Measurements from ENCODE around the gene LSS. TPM values are rescaled to one million over a fixed set of nuclear protein-coding genes. Genes with fewer than 3 reads are reported as not detected.

LSS gene
- total RNA-seq, 6 donors from 2014 or later, result 71.7 to 266 (median 135) TPM

DNA sequence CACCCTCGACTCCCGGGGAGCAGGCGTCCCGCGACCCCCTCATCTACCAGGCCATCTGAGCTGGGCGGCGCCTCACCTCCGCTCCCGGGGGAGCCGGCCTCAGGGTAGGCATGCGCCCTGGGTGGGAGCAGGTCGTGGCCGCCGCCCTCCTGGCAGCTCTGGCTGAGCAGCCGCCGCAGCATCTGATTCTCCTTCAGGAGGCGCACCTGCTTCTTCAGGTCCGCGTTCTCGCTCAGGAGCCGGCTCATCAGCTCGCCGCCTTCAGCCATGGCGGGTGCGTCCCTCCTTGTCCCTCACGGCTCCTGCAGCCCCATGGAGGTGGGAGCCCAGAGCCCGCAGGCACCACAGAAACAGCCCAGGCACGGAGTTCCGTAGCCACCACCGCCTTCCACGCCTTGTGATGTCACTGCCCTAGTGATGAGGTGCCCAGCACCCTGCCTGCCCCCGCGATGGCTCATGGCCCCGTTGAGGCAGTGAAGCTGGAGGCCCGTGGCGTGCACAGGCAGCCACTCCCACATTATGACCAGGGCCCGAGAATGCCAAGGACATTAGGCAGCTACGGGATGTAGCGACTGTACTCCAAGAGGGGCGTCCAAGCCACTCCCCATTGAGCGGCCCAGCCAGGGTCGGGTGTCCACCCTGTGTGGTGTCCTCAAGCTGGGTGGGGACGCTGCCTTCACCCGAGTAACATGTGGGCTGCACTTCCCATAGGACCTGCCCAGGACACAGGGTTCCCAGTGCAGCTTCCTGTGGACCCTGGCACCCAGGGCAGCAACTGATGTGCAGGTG lies 45.8 kb downstream of the LSS start:
- ATAC-seq (ENCODE audit: low FRiP score in 2 of 2), result peak; percentile 2 to 46
- Histone ChIP-seq H3K4me3 (no peak overlapping the region), H3K36me3 (no peaks in the 10 kb centered on the region), H3K27me3 (no peaks in the 10 kb centered on the region), H3K4me1 (peaks cover 0 to 12% (median 5%) of the 10 kb centered on the region in 4 donors), H3K9me3 (no peaks in the 10 kb centered on the region), H3K27ac (peak overlapping the region in 1 of 4 donors; percentile 30)
- 90% methylated on average over 40 to 44 of the region's 44 CpGs for WGBS, 2 donors
- TF ChIP-seq CTCF (IDR thresholded peaks at IDR 0.05), result no peak
- no peak for TF ChIP-seq POLR2AphosphoS5 (IDR thresholded peaks at IDR 0.05)
- TF ChIP-seq EP300 (IDR thresholded peaks at IDR 0.05), result no peak
- no peak for TF ChIP-seq POLR2A (IDR thresholded peaks at IDR 0.05)
- DNase-seq, result peak in 1 of 2 donors; percentile 87

GRCh38 chr21:46181953-46182547 lies 46.5 kb downstream of the LSS start:
- Histone ChIP-seq H3K27me3 (no peaks in the 10 kb centered on the region), H3K4me1 (peaks cover 0 to 11% (median 5%) of the 10 kb centered on the region in 4 donors), H3K36me3 (no peaks in the 10 kb centered on the region), H3K27ac (no peak overlapping the region), H3K9me3 (peaks cover 0 to under 1% (median 0%) of the 10 kb centered on the region in 4 donors), H3K4me3 (no peak overlapping the region)
- 91 to 95% methylated on average over 10 to 14 of the region's 16 CpGs for WGBS, 2 donors
- DNase-seq, result no peak
- no peak for TF ChIP-seq POLR2A (IDR thresholded peaks at IDR 0.05)
- TF ChIP-seq CTCF (IDR thresholded peaks at IDR 0.05), result no peak
- no peak for TF ChIP-seq POLR2AphosphoS5 (IDR thresholded peaks at IDR 0.05)
- TF ChIP-seq EP300 (IDR thresholded peaks at IDR 0.05), result no peak
- peak in 1 of 2 donors; percentile 9 for ATAC-seq (ENCODE audit: low FRiP score in 2 of 2)

DNA sequence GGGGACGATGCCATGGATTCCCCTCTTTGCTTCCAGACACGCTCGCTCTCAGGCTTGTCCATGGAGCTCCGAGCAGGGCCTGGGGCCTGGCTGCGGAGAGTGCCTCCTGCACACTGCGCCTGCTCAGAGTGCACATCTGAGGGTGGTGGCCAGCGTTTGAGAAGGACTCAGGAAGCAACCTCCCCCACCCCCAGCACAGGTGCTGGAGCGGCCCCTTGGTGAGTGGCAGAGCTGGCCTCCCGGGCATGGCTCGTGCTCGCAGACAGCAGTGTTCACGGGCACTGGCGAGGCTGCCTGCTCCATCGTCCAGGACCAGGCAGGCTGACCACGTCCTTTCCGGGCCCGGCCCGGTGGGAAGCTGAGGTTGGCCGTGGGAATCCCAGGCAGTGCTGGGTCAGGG lies 47.1 kb downstream of the LSS start:
- H3K27me3 ChIP-seq, result no peaks in the 10 kb centered on the region
- no peaks in the 10 kb centered on the region for H3K36me3 ChIP-seq
- DNase-seq (peak in 1 of 2 donors; percentile 81), ATAC-seq (ENCODE audit: low FRiP score in 2 of 2) (no peak)
- TF ChIP-seq POLR2AphosphoS5 (IDR thresholded peaks at IDR 0.05), result no peak
- no peak for TF ChIP-seq POLR2A (IDR thresholded peaks at IDR 0.05)
- no peak for TF ChIP-seq CTCF (IDR thresholded peaks at IDR 0.05)
- TF ChIP-seq EP300 (IDR thresholded peaks at IDR 0.05), result no peak
- H3K4me1 ChIP-seq, result peaks cover 0 to 11% (median 5%) of the 10 kb centered on the region in 4 donors
- H3K4me3 ChIP-seq, result no peak overlapping the region
- H3K27ac ChIP-seq, result no peak overlapping the region
- WGBS, 2 donors, result 91 to 94% methylated on average over 19 of the region's 19 CpGs
- H3K9me3 ChIP-seq, result peaks cover 0 to 5% (median 0%) of the 10 kb centered on the region in 4 donors

DNA sequence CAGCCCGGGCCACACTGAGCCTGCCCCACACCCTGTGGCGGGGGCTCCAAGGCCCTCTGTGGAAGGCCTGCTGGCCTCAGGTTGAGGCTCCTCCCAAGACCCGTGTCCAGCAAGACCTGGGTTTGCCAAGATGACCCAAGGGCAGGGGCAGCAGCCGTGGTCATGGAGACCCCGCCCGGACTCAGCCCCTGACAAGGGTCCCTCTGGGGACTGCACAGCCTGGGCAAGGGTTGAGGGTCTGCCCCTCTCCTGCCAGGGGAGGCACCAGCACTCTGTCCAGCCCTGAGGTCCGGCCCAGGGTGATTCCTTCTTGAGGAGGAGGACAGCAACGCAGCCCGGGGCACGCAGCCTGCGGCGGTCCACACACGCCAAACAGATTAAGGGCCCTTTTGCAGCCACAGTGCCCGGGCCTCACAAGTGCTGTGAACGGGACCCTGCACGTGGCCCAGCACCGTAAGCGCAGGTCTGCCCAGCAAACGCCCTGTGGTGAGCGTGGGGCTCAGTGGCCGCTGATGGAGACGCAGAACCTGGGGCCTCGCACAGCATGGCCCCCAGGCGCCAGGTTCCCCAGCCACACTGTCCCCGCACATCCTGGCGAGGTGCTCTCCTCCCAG lies 47.7 kb downstream of the LSS start:
- H3K27ac ChIP-seq, result no peak overlapping the region
- H3K4me3 ChIP-seq, result no peak overlapping the region
- peaks cover 0 to 5% (median 0%) of the 10 kb centered on the region in 4 donors for H3K9me3 ChIP-seq
- ATAC-seq (ENCODE audit: low FRiP score in 2 of 2) (no peak), DNase-seq (peak in 1 of 2 donors; percentile 75)
- no peaks in the 10 kb centered on the region for H3K36me3 ChIP-seq
- no peaks in the 10 kb centered on the region for H3K27me3 ChIP-seq
- 87 to 92% methylated on average over 7 to 9 of the region's 26 CpGs for WGBS, 2 donors
- TF ChIP-seq EP300 (IDR thresholded peaks at IDR 0.05), result no peak
- TF ChIP-seq CTCF (IDR thresholded peaks at IDR 0.05), result no peak
- no peak for TF ChIP-seq POLR2A (IDR thresholded peaks at IDR 0.05)
- TF ChIP-seq POLR2AphosphoS5 (IDR thresholded peaks at IDR 0.05), result no peak
- H3K4me1 ChIP-seq, result peaks cover 0 to 11% (median 5%) of the 10 kb centered on the region in 4 donors
